ENCODE data around the gene MFSD8. TPM values are rescaled to one million over a fixed set of nuclear protein-coding genes. Genes with fewer than 3 reads are reported as not detected.
"Not testable (repeated sequence)": the region's sequence is repeated elsewhere in the genome, so short reads cannot be mapped to it uniquely, and the experiment has no call there.

Gene MFSD8, protein sequence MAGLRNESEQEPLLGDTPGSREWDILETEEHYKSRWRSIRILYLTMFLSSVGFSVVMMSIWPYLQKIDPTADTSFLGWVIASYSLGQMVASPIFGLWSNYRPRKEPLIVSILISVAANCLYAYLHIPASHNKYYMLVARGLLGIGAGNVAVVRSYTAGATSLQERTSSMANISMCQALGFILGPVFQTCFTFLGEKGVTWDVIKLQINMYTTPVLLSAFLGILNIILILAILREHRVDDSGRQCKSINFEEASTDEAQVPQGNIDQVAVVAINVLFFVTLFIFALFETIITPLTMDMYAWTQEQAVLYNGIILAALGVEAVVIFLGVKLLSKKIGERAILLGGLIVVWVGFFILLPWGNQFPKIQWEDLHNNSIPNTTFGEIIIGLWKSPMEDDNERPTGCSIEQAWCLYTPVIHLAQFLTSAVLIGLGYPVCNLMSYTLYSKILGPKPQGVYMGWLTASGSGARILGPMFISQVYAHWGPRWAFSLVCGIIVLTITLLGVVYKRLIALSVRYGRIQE
- 82.7 TPM for total RNA-seq

DNA sequence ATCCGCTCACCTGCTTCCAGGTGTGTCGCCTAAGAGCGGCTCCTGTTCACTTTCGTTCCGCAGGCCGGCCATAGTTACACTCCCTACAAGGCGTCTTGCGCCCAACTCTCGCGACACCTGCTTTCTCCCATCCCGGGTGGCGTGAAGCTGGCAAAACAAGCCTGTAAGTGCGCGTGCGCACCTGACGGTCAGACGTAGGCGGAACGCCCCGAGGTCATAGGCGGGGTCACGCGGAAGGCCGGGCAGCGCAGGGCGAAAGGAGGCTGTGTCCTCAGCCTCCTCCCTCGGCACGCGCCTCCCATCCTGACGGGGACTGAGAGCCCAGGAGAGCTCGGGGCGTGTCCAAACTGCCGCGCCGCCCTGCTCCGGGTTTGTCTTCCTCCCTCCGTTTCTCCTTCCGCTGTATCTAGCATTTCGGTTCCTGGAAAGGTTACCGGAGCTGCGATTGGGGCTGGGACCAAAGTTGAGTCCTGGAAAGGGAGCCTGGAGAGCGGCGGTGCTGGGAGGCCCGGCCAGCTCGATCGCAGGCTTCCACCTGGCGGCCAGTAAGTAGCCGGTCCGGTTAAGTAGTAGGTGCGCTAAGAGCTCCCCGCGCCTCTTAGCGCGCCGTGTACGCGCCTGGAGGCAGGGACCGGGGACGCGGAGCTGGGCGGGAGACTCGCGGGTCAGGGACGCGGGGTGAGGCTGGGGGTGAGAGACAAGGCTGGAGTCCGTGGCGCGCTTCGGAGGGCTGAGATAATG is at the start of gene MFSD8, which contains the start of gene ABHD18:
Gene MFSD8 (minus strand): TSS at position 112 of the 741 bp plus-strand sequence. CDS start 40 bp downstream, at position 72.
Gene ABHD18 (plus strand): TSS at position 345 of the 741 bp plus-strand sequence. CDS start 17,550 bp downstream, outside the sequence.
- DNase-seq: peak; percentile 93

DNA sequence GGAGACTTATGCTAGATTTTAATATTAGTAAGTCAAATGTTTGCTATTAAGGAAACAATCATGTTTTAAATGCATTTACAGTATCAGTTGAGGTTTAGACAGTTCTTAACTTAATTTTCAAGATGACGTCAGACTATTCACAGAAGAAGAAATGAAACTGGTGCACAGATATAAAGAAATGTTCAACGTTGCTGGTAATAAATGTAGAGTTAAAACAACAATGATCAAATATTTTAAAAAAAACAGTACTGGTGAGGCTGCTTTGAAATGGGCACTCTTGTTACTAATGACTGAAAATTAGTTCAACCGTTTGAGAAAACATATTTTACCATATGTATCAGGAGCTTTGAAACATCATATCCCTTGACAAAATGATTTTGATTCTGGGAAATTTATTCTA is 44.5 kb upstream of the MFSD8 start:
- DNase-seq: no peak

DNA sequence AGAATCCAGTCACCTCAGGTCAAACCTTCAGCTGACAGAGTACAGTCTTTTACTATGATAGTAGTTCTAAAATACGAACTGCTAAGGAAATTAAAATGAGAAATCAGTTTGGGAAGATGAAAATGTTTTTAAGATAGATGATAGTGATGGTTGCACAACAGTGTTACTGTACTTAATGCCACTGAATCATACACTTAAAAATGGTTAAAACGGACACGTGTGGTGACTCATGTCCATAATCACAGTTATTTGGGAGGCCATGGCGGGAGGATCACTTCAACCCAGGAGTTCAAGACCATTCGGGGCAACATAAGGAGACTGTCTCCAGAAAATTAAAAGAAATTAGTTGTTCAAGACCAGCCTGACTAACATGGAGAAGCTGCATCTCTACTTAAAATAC is 41.6 kb upstream of the MFSD8 start:
- DNase-seq: no peak

DNA sequence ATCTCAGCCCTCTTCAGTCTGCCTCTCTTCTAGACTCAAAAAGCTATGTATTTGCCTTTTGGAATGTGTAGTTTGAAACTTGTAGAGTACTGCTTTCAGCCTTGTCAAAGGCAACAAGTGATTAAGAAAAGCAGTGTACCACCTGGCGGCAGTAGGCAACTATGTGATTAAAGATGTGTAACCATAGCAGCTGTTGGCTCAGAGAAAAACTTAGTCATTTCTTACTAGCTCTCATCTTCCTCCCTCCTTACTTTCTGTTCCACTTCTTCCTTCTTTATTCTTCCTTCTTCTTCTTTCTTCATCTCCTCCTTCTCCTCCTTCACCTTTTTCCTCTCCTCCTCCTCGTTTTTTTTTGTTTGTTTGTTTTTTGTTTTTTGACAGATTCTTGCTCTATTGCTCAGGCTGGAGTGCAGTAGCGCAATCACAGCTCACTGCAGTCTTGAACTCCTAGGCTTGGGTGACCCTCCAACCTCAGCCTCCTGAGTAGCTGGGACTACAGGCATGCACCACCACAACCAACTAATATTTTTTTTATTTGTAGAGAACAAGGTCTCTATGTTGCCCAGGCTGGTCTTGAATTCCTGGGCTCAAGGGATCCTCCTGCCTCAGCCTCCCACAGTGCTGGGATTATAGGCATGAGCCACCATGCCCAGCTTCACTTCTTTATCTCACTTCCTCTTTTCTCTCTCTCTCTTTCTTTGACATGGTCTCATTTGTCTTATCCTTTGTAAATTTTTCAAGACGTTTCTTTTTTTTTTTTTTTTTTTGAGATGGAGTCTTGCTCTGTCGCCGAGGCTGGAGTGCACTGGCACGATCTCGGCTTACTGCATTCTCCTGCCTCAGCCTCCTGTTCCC is 32.8 kb upstream of the MFSD8 start:
- DNase-seq: no peak

DNA sequence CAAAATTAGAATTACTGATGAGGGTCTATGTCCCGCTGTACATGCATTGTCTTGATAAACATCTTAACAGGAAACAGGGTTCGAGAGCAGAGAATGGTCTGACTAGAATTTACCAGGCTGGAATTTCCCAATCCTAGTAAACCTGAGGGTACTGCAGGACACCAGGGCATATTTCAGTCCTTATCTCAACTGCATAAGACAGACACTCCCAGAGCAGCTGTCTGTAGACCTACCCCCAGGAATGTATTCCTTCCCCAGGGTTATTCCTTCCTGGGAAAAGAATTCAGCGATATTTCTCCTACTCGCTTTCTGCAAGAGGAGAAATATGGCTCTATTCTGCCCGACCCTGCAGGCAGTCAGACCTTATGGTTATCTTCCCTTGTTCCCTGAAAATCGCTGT is 31.5 kb upstream of the MFSD8 start:
- DNase-seq: not testable (repeated sequence)

DNA sequence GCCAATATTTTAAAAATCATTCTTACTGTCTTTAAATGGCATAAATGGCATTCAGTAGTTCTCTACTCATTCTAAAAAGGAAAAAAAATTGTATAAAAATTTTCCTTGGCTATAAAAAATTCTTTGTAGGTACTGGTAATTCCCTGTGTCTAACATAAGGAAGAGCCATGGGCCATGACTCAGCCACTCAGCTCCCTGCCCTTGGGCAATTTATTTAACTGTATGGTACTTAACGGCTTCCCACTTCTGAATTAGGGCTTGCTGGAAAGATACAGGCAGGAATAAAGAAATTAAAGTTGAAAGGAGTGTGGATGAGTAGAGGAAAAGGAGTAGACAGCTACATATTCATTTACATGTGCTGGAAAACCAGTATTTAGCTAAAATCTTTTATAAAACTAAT is 30.8 kb upstream of the MFSD8 start:
- DNase-seq: no peak

DNA sequence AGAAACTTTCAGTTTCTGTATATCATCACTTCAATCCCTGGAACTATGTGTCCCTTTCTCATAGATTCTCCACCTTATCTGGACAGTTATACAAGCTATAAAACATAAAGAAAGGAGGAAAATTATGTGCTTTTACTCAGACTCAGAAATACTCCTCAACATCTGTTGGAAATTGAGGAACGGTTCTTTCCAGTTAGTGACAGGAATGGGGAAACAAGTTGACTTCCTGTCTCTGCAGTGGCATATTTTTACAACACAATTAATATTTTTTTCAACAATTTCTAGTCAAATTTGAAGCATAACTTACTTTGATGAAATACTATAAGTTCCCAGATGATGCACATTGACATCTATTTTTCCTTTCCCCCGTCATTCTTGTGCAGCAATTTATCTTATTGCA is 28.2 kb upstream of the MFSD8 start:
- no peak for DNase-seq

DNA sequence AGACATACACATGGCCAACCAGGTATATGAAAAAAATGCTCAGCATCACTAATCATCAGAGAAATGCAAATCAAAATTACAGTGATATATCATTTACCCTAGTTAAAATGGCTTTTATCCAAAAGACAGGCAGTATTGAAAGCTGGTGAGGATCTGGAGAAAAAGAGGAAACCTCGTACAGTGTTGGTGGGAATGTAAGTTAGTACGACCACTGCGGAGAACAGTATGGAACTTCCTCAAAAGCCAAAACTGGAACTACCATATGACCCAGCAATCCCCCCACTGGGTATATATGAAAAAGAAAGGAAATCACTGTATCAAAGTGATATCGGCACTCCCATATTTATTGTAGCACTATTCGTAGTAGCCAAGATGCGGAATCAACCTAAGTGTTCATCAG is 23.7 kb upstream of the MFSD8 start:
- DNase-seq: no peak

DNA sequence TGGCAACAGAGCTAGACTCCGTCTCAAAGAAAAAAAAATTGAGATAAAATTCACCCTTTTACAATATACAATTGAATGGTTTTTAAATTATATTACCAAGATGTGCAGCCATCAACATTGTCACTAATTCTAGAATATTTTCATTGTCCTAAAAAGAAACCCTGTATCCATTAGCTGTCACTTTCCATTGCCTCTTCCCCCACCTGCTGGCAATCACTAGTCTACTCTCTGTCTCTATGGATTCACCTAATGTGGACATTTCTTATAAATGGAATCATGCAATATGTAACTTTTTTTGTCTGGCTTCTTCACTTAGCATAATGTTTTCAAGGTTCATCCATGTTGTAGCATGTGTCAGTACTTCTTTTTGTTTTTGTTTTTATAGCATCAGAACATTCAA is 21.0 kb upstream of the MFSD8 start:
- DNase-seq: no peak

DNA sequence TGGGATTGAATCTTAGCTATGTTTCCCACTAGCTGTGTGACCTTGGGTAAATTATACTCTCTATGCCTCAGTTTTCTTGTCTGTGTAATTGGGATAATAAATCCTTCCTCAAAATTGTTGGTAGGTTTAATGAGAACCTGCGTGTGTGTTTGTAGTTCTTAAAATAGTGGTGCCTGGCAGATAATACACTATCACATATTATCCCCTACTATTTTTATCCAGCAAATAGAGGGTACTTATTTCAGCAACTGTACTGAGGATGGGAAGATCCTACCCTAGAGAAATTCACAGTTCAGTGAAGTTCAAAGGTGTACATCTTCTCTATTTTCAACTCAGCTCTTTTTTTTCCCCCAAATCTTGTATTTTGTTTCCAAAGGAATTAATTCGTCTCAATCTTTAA is 17.5 kb upstream of the MFSD8 start:
- DNase-seq: no peak

DNA sequence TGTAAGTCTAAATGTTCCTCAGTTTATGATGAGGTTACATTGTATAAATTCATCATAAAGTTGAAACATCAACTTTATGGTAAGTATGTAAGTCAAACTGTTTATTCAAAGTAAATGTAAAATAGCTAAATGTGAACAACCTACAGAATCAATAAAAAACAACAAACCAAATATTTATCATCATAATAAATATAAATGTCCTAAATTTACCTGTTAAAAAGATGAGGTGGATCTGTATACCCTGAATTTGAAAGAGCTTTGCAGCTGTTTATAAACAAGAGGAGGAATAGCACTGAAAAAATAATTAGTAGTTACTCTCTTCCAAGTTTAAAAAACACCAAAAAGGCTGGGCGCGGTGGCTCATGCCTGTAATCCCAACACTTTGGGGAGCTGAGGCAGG is 14.0 kb upstream of the MFSD8 start:
- DNase-seq: no peak

DNA sequence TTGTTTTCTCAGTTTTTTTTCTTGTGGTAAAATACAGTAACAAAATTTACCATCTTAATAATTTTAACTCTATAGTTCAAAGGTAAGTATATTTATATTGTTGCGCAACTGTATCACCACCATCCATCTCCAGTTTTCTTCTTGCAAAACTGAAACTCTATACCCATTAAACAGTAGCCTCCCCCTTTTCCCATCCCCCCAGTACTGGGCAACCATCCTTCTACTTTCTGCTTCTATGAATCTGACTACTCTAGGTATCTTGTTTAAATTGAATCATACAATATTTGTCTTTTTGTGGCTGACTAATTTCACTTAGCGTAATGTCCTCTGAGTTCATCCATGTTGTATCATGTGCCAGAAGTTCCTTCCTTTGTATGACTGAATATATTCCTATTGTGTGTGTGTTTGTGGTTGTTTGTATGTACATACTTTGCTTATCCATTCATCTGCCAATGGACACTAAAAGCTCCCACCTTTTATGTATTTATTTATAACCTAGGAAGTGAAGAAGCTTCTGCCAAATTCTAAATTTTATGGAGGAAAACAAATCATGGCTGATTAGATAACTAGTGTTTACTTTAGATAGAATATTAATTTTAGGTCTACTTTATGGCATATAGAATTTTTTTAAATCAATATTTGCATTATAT is 10.3 kb upstream of the MFSD8 start:
- DNase-seq: no peak

DNA sequence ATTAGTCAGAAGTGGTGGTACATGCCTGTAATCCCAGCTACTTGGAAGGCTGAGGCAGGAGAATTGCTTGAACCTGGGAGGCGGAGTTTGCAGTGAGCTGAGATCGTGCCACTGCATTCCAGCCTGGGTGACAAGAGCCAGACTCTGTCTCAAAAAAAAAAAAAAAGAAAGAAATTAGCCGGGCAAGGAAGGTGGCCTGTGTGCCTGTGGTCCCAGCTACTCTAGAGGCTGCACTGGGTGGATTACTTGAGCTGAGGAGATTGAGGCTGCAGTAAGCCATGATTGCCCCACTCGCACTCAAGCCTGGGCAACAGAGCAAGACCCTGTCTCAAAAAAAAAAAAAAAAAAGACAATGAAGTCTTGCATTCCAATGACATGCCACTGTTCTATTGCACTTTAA is 6.0 kb upstream of the MFSD8 start:
- not testable (repeated sequence) for DNase-seq

DNA sequence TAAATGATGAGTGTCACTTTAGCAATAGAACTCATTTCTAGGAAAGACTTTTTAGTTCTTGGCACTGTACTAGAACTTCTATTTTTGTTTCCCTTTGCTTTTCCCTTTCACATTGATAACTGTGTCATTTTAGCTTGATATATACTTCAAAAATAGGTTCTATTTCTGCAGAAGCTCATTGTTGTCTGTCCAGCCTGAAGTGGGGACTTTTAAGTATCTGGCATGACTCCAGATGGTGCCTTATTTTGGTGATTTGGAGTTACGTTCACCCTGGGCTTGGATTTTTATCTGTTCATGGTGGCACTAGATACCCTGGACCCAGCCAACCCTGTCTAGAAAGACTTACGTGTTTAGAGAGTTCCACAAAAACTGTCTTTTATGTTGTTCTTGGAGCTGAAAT is 3.6 kb upstream of the MFSD8 start:
- no peak for DNase-seq

DNA sequence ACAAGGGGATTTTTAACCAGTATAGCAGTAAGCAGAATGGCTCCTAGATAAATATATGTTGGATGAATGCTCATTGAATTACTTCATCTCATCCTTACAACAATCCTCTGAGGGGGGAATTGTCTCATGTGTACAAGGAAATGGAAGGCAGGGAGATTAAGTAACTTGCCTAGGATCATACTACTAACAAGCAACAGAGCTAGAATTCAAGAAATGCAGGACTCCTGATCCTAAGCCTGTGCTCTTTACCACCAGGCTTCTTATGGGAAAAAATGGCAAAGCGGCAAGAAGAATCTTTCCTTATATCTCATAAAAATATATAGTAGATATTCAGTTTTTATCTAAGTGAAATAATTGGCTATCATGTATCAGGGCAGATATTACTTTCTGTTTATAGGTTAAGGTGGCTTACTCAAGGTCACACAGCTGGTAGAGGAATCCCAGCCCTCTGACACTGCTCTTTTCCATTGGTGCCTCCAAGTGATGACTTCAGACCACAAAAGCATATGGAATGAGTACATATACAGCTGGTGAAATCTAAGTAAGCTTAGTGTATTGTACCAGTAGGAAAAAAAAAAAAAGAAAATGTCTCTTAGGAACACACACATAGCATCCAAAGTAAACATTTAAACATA is 2.3 kb upstream of the MFSD8 start:
- no peak for DNase-seq

DNA sequence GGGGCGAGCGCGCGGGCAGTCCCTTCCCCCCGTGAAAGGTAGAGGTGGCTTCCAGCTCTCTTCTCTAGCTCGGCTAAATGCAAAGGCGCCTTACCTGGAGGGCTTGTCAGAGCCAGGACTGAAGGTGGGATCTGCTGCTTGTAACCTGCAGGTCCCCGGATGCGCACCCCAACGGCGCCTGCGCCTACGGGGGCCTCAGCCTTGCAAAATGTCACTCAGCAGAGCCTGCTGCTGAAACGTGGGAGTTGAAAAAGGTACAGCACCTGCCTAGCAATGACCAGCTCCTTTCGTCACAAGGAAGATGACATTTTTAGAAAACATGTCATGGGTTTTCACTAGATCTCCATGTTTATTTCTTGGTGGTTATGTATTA is 816 bp upstream of the MFSD8 start:
- peak; percentile 56 for DNase-seq

DNA sequence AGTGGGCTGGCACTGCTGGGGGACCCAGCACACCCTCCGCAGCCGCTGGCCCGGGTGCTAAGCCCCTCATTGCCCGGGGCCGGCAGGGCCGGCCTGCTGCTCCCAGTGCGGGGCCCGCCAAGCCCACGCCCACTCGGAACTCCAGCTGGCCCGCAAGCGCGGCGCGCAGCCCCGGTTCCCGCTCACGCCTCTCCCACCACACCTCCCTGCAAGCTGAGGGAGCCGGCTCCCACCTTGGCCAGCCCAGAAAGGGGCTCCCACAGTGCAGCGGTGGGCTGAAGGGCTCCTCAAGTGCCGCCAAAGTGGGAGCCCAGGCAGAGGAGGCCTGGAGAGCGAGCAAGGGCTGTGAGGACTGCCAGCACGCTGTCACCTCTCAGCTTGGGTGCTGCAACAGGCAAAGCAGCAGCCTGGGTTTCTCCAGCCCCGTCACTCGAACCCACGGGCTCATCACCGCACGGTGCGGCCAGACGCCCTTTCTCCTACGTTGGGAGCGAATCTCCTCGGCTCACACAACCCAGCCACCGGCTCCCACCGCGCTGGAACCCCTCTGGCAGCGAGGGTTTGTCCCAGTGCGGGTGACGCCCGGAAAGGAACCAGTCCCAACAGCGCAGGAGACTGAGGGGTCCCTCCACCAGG is 429 bp downstream of the MFSD8 start:
- not testable (repeated sequence) for DNase-seq

DNA sequence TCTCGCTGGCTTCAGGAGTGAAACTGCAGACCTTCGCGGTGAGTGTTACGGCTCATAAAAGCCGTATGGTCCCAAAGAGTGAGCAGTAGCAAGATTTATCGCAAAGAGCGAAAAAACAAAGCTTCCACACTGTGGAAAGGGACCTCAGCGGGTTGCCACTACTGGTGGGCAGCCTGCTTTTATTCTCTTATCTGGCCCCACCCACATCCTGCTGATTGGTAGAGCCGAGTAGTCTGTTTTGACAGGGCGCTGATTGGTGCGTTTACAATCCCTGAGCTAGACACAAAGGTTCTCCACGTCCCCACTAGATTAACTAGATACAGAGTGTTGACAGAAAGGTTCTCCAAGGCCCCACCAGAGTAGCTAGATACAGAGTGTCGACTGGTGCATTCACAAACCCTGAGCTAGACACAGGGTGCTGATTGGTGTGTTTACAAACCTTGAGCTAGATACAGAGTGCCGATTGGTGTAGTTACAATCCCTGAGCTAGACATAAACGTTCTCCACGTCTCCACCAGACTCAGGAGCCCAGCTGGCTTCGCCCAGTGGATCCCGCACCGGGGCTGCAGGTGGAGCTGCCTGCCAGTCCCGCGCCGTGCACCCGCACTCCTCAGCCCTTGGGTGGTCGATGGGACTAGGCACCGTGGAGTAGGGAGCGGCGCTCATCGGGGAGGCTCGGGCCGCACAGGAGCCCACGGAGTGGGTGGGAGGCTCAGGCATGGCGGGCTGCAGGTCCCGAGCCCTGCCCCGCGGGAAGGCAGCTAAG is 1.2 kb downstream of the MFSD8 start:
- not testable (repeated sequence) for DNase-seq

DNA sequence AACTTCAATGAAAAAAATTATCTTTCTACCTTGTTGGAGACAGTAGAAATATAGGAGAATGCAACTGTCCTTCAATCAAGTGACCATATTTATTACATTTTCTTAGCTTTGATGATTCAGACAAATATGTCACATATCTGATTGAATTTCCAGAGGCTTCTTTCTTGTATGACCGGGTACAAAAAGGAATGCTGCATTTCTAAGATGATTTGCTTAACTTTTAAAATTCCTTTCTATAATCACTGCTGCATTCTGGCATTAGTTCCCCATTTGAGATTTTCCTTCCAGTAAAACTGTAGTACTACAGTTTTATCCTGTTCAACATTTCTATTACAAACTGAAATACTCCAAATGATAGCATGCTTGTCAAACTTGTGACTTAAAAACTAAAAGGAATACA is 5.2 kb downstream of the MFSD8 start:
- no peak for DNase-seq

DNA sequence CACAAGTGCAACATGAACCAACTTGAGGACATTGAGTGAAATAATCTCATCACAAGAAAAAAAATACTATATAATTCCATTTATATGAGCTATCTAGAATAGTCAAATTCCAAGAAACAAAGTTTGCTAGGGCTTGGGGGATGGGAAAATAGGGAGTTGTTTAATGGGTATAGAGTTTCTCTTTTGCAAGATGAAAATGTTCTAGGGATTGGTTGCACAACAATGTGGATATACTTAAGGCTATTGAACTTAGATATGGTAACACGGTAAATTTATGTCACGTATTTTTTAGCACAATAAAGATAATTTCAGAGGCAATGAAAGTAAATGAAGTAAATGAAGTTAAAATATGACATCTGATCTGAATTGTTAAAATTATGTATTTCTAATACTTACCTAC is 7.9 kb downstream of the MFSD8 start:
- no peak for DNase-seq

Measured in occipital lobe (tissue), 2 donors.